ENCODE measurements around the gene ADAMTS19. TPM values are rescaled to one million over a fixed set of nuclear protein-coding genes. Genes with fewer than 3 reads are reported as not detected.

ADAMTS19 gene
- total RNA-seq, 4 donors from 2014 or later: 0.42 to 12.0 (median 2.7) TPM; not detected in 1

DNA sequence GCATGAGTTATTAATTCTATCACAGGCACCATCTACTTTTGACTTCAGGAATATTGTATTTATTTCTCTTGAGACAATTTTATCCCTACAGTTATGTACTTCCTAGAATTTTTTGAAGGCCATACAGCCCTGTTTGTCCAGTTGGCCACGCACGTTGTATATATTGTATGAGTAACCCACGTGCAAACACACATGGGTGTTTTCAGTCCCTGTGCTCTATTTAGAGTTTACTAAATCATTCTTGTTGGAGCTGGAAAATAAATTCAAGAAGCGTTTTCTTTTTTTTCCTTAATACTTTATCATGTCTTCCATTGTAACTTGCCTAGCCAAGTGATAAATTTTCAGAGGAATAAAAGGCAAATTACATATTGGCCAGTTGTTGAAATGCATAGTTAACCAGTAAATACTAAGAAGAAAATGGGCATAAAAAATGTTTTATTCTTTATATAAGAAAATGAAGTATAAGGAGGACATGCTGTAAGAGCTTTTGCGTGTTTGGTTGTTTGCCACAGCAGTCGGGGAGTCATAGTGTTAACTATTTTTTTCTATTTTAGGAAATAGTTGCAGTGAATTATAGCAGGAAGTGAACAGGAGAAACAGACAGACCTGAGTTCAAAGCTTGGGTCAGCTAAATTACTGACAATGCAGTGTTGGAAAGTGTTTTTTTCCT lies 201.4 kb downstream of the ADAMTS19 start:
- Histone ChIP-seq H3K27ac (no peak overlapping the region), H3K36me3 (no peaks in the 10 kb centered on the region), H3K27me3 (no peaks in the 10 kb centered on the region), H3K4me3 (no peak overlapping the region), H3K4me1 (no peaks in the 10 kb centered on the region), H3K9me3 (no peaks in the 10 kb centered on the region)
- TF ChIP-seq EP300 (IDR thresholded peaks at IDR 0.05) (no peak), POLR2A (IDR thresholded peaks at IDR 0.05) (no peak)
- TF ChIP-seq, protein P1, sequence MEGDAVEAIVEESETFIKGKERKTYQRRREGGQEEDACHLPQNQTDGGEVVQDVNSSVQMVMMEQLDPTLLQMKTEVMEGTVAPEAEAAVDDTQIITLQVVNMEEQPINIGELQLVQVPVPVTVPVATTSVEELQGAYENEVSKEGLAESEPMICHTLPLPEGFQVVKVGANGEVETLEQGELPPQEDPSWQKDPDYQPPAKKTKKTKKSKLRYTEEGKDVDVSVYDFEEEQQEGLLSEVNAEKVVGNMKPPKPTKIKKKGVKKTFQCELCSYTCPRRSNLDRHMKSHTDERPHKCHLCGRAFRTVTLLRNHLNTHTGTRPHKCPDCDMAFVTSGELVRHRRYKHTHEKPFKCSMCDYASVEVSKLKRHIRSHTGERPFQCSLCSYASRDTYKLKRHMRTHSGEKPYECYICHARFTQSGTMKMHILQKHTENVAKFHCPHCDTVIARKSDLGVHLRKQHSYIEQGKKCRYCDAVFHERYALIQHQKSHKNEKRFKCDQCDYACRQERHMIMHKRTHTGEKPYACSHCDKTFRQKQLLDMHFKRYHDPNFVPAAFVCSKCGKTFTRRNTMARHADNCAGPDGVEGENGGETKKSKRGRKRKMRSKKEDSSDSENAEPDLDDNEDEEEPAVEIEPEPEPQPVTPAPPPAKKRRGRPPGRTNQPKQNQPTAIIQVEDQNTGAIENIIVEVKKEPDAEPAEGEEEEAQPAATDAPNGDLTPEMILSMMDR (IDR thresholded peaks at IDR 0.05): no peak
- no peak for DNase-seq (ENCODE audit: low spot score in 2 of 2)
- 72 to 74% methylated on average over 6 of the region's 6 CpGs for WGBS, 2 donors

DNA sequence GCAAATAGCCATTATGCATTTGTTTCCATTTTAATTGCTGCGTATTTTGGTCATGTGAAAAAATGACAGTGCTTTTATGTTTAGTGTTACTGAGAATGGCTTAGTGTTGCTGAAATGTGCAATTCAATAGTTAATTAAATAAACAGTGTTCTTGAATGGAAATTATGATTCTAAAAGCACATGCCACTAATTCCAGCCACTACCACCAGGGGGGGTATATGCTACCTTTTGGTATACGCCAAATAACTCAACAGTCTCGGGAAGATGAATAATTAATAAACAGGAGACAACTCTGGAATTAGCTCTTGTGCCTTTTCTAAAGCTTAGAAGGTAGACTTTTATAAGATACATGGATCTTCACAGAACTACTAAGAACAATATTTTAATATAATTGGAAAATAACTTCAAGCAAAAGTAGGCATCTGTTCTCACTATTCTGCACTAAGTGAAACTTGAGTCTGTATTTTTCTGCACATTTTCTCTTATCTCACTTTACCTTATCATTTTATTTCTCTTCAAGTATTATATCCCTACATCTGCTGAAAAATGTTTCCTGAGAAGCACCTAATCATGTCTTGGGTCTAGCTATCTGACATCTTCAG lies 204.3 kb downstream of the ADAMTS19 start:
- no peak overlapping the region for H3K27ac ChIP-seq
- peaks cover 0 to 15% (median 0%) of the 10 kb centered on the region in 4 donors for H3K9me3 ChIP-seq
- 45 to 50% methylated on average over 3 of the region's 3 CpGs for WGBS, 2 donors
- no peaks in the 10 kb centered on the region for H3K27me3 ChIP-seq
- H3K4me1 ChIP-seq: no peaks in the 10 kb centered on the region
- no peak overlapping the region for H3K4me3 ChIP-seq
- TF ChIP-seq, protein P1 (IDR thresholded peaks at IDR 0.05): peak; percentile 61 to 72 (median 64)
- TF ChIP-seq EP300 (IDR thresholded peaks at IDR 0.05): no peak
- DNase-seq (ENCODE audit: low spot score in 2 of 2): peak; percentile 41 to 80
- H3K36me3 ChIP-seq: no peaks in the 10 kb centered on the region

DNA sequence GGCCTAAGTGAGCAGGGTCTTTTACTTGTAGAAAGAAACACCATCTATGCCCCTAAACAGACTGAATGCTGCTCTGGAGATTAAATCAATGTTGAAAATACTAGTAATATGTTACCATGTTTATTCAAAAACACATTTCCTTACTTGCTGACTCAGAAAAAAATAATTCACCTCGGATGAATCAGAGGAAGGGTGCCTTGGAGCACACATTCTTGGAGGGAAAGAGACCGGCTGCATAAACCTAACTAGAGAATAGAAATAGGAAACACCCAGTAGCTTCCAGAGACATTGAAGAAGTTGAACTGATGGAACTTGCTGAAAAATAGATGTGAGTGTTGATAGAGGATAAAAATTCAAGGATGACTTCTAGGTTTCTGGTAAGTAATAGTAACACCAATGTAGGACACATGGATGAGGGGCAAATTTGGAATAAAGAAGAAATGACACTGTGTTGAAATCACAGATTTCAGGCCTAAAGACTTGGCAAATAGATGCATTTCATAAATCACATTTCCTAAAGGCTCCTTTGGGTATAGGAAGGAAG lies 210.9 kb downstream of the ADAMTS19 start:
- TF ChIP-seq, protein P1 (IDR thresholded peaks at IDR 0.05): no peak
- TF ChIP-seq EP300 (IDR thresholded peaks at IDR 0.05): no peak
- TF ChIP-seq POLR2A (IDR thresholded peaks at IDR 0.05): no peak

DNA sequence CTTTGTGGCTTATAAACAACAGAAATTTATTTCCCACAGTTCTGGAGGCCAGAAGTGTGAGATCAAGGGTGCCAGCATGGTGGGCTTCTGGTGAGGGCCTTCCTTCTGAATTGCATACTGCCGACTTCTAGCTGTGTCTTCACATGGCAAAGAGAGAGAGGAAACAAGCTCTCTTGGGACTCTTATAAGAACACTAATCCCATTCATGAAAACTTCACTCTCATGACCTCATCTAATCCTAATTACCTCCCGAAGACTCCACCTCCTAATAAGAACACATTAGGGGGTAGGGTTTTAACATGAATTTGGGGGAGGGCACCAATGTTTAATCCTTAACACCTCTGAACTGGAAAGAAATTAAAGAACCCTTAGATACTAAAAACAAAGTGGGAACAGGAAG lies 211.9 kb downstream of the ADAMTS19 start:
- H3K27ac ChIP-seq: no peak overlapping the region
- H3K4me1 ChIP-seq: no peaks in the 10 kb centered on the region
- DNase-seq (ENCODE audit: low spot score in 2 of 2): no peak
- no peak overlapping the region for H3K4me3 ChIP-seq
- H3K27me3 ChIP-seq: no peaks in the 10 kb centered on the region
- peaks cover 0 to 18% (median 0%) of the 10 kb centered on the region in 4 donors for H3K9me3 ChIP-seq
- H3K36me3 ChIP-seq: no peaks in the 10 kb centered on the region
- WGBS, 2 donors: 30 to 41% methylated on average over 2 of the region's 2 CpGs
- TF ChIP-seq, protein P1 (IDR thresholded peaks at IDR 0.05): no peak
- no peak for TF ChIP-seq POLR2A (IDR thresholded peaks at IDR 0.05)
- no peak for TF ChIP-seq EP300 (IDR thresholded peaks at IDR 0.05)

More for the DNA sequence above, 210.9 kb downstream of the ADAMTS19 start:
- no peaks in the 10 kb centered on the region for H3K36me3 ChIP-seq
- H3K27me3 ChIP-seq: no peaks in the 10 kb centered on the region
- H3K4me1 ChIP-seq: no peaks in the 10 kb centered on the region
- WGBS, 2 donors: 41 to 45% methylated on average over 2 of the region's 2 CpGs
- H3K4me3 ChIP-seq: no peak overlapping the region
- peaks cover 0 to 18% (median 0%) of the 10 kb centered on the region in 4 donors for H3K9me3 ChIP-seq
- DNase-seq (ENCODE audit: low spot score in 2 of 2): no peak
- no peak overlapping the region for H3K27ac ChIP-seq

DNA sequence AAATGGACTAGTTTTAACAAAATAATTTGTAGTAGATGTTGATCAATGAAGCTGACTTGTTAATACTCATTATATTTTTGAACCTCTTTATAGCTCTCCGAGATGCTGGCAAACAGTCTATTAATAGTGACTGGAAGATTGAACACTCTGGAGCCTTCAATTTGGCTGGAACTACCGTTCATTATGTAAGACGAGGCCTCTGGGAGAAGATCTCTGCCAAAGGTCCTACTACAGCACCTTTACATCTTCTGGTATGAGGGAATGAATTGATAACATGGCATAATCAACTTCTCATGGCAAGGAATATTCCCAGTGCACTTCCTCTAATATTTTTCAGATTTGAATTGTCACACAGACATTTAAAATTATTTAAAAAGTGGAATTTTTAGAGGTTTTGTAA lies 219.6 kb downstream of the ADAMTS19 start:
- no peaks in the 10 kb centered on the region for H3K9me3 ChIP-seq
- H3K4me3 ChIP-seq: no peak overlapping the region
- 43 to 49% methylated on average over 3 of the region's 3 CpGs for WGBS, 2 donors
- DNase-seq (ENCODE audit: low spot score in 2 of 2): no peak
- no peaks in the 10 kb centered on the region for H3K4me1 ChIP-seq
- no peak for TF ChIP-seq EP300 (IDR thresholded peaks at IDR 0.05)
- TF ChIP-seq POLR2A (IDR thresholded peaks at IDR 0.05): no peak
- TF ChIP-seq, protein P1 (IDR thresholded peaks at IDR 0.05): no peak
- H3K27ac ChIP-seq: no peak overlapping the region
- no peaks in the 10 kb centered on the region for H3K36me3 ChIP-seq
- H3K27me3 ChIP-seq: no peaks in the 10 kb centered on the region

Data from tibial nerve (tissue), 4 donors.